ENCODE measurements around the gene SMG9. TPM values are rescaled to one million over a fixed set of nuclear protein-coding genes. Genes with fewer than 3 reads are reported as not detected.
A peak's percentile ranks its signal among the peaks of the same experiment; 100 is the strongest.

Gene SMG9
- total and polyA plus RNA-seq, 8 donors = 40.9 to 66.2 (median 54.6) TPM

- intact Hi-C loops (cut with DNase I) = loop anchor here in 1 of 2 donors (5.0 kb wide), 1 partner anchor 34 kb away; no protein-coding TSS in a partner anchor
- Histone ChIP-seq H3K27me3 (peaks cover 0 to 16% of the 10 kb centered on the region in 2 donors), H3K4me1 (peaks cover 5 to 63% of the 10 kb centered on the region in 2 donors), H3K36me3 (no peaks in the 10 kb centered on the region), H3K27ac (peak within 1 kb of the TSS in 1 of 2 donors; percentile 33), H3K9me3 (no peaks in the 10 kb centered on the region), H3K4me3 (peak within 1 kb of the TSS in 1 of 2 donors; percentile 31)
- DNase-seq (peak in 2 of 4 donors; percentile 54 to 76), ATAC-seq (peak; percentile 28)
- no peak for TF ChIP-seq CTCF (IDR thresholded peaks at IDR 0.05)
Observed at GRCh38 chr19:43780706-43781525, 26.2 kb upstream of the SMG9 start, which contains the start of gene KCNN4. TSS of gene KCNN4 (minus strand) at chr19:43780973. CDS start at chr19:43780861, 112 bp downstream.

DNA sequence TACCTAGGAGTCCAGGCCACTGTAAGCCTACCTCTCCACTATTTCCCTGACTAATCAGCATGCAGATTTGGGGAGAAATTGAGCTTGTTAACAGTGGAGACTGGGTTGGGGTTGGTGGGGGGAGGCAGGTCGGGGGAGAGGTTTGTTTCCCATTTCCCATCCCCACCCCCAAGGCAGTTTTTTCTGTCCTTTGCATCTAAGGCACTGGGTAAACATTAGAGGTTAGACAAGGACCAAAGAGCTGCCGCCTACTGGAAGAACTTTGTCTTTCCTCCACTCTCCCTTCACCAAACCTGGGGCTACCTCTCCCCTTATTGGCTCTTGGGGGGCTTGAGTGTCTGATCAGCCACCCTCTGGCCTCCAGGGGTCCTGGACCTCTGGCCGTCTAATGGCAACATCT, 25.1 kb upstream of the SMG9 start:
- H3K9me3 ChIP-seq = no peaks in the 10 kb centered on the region
- DNase-seq = no peak
- H3K4me1 ChIP-seq = peaks cover 8 to 61% of the 10 kb centered on the region in 2 donors
- no peaks in the 10 kb centered on the region for H3K36me3 ChIP-seq
- no peak for ATAC-seq
- H3K4me3 ChIP-seq = peak overlapping the region in 1 of 2 donors; percentile 31
- no peak for TF ChIP-seq CTCF (IDR thresholded peaks at IDR 0.05)
- intact Hi-C loops (cut with DNase I) = loop anchor here in 1 of 2 donors (5.0 kb wide), 1 partner anchor 33 kb away; no protein-coding TSS in a partner anchor
- peak overlapping the region in 1 of 2 donors; percentile 80 for H3K27ac ChIP-seq
- H3K27me3 ChIP-seq = peaks cover 0 to 16% of the 10 kb centered on the region in 2 donors

DNA sequence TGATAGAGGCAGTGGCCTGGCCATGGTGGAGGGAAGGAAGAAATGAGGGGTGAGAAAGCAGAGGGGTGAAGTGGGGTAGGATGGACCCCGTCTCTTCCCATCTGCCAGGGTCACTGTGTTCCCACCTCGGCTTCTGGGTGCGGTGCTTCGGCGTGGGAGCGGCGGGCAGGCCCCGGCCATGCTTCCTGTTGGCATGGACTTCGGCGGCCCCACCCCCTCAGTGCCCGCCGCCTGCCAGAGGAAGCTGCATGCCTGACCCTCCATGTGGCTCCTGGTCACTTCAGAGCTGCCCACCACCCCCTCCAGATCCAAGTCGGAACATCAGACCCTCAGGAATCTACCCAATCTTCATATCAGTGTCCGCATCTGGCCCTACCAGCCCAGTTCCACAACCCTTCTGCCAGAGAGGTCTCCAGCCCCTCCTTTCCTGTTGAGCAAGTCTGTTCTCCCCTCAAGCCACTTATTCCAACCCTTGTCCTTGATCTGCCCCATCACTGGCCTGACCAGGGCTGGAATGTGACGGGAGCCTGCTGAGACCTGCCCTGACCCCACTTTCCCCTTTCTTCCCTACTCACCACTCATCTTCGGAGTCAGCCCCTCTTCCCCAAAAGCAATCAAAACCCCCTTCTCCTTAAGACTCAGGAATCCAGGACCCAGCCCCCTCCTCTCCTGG, 24.5 kb upstream of the SMG9 start:
- Histone ChIP-seq H3K9me3 (no peaks in the 10 kb centered on the region), H3K4me3 (peak overlapping the region in 1 of 2 donors; percentile 31), H3K4me1 (peaks cover 14 to 61% of the 10 kb centered on the region in 2 donors), H3K36me3 (peaks cover 0 to 1% of the 10 kb centered on the region in 2 donors), H3K27me3 (peaks cover 0 to 19% of the 10 kb centered on the region in 2 donors), H3K27ac (peak overlapping the region in 1 of 2 donors; percentile 80)
- ATAC-seq (no peak), DNase-seq (peak in 2 of 4 donors; percentile 56 to 90)
- intact Hi-C loops (cut with DNase I) = no loop called here
- TF ChIP-seq CTCF (IDR thresholded peaks at IDR 0.05) = no peak

DNA sequence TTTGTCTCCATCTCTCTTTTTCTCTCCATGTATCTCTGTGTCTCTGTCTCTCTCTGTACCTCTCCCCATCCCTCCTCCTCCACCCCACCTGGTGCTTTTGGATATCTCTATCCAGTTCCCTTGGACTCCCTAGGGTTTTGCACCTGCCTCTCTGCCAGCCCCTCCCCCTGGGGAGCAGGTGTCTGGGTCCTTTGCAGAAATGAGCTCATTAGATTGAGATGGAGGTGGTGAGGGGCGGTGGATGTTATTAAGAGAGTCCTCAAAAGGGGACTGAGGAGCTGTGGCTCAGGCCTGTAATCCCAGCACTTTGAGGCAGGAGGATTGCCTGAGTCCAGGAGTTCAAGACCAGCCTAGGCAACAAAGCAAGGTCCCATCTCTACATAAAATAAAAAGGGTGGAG, 23.9 kb upstream of the SMG9 start:
- Histone ChIP-seq H3K4me1 (peaks cover 14 to 58% of the 10 kb centered on the region in 2 donors), H3K4me3 (peak overlapping the region in 1 of 2 donors; percentile 31), H3K9me3 (no peaks in the 10 kb centered on the region), H3K27me3 (peaks cover 0 to 25% of the 10 kb centered on the region in 2 donors), H3K36me3 (peaks cover 0 to 7% of the 10 kb centered on the region in 2 donors), H3K27ac (peak overlapping the region in 1 of 2 donors; percentile 80)
- TF ChIP-seq CTCF (IDR thresholded peaks at IDR 0.05) = no peak
- DNase-seq = no peak
- intact Hi-C loops (cut with DNase I) = no loop called here
- ATAC-seq = no peak
